HG03571 (cell line): ENCODE data around the gene AOPEP.

Experiments
- ATAC-seq: cut with Tn5 transposase; IDR thresholded peaks from one replicate; pipeline ENCODE4 v1.9.1; 2021; ENCODE audit not compliant: unreplicated experiment

The AOPEP gene

GRCh38 chr9:95075700-95076099, 349.2 kb downstream of the AOPEP start:
- no peak for ATAC-seq

GRCh38 chr9:95076696-95077052, 350.2 kb downstream of the AOPEP start:
- ATAC-seq, result no peak

GRCh38 chr9:95077053-95077765, 350.7 kb downstream of the AOPEP start:
- ATAC-seq, result no peak

DNA sequence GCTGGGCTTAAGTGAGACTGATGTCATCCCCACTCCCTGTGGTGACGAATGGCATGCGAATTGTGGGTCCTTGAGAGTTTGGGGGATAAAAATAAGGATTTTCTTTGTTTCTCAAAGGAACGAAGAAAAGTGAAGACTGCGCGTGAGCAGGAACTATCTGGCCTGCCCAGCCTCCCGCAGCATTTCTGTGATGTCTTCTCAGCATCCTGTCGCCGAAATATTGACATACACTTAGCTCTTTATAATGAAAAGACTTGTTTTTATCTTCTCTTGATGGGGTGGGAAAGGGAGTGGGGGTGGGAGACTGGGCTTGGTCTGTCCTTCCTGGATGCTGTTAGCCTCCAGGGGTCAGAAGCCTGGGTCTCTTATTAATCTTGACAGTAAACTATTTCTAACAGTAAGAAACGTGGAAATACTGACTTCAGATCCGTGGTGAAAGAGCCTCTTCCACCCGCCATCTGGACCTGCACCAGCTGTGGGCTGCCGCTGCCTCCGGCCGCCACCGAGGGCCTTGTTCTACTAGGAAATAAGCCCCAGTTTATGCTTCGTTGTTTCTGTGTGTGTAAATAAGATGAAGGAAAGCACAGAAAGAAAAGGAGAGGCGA, 351.4 kb downstream of the AOPEP start:
- ATAC-seq, result no peak

DNA sequence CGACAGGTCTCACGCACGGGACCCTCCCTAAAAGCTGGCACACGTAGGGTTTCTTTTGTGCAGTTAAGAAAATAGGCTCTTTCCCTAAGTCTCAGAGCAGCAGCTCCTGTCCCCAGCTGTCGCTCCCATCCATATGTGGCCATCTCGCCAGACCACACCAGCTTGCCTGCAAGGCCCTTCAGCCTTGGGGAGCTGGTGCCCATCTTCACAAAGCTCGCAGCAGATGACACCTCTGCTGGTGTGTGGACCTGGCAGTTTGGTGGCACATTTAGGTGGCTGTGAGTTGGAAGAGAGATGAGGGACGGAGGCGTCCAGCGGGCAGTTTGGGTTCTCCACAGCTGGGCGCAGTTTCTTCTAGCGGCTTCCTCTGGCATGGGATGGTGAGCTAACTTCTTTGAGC, 352.0 kb downstream of the AOPEP start:
- no peak for ATAC-seq

GRCh38 chr9:95078939-95079338, 352.4 kb downstream of the AOPEP start:
- ATAC-seq, result no peak

- no peak for ATAC-seq
These were observed 353.0 kb downstream of the AOPEP start for GRCh38 chr9:95079461-95079860.

GRCh38 chr9:95080961-95081647, 354.6 kb downstream of the AOPEP start:
- no peak for ATAC-seq

- ATAC-seq, result no peak
These were observed 355.5 kb downstream of the AOPEP start for GRCh38 chr9:95081998-95082397.

DNA sequence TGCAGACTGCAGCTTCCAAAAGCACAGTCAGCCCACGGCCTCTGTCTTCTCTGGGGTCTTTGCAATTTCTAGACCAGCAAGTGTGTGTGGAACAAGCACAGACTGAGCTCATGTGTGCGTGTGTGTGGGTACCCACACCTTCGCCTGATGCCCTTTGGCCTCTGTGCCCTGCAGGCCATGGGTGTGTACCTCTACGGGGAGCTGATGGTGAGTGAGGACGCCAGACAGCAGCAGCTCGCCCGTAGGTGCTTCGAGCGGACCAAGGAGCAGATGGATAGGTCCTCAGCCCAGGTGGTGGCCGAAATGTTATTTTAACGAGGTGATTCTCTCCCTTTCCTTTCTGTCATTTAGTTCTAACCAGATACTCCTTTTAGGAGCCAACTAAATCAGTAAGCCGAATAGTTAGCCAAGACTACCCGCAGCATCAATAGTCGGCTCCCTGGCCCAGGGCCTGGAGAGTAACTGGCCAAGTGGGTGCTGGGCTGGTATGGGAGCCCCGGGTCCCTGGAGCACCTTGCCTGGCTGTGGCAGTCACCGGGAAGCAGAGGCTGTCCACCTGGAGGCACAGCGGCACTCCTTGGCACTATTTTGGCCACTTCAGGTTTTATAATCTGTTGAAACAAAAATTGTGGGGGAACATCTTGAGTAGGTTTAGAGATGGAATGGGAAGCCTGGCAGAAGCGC, 356.0 kb downstream of the AOPEP start:
- ATAC-seq, result no peak

DNA sequence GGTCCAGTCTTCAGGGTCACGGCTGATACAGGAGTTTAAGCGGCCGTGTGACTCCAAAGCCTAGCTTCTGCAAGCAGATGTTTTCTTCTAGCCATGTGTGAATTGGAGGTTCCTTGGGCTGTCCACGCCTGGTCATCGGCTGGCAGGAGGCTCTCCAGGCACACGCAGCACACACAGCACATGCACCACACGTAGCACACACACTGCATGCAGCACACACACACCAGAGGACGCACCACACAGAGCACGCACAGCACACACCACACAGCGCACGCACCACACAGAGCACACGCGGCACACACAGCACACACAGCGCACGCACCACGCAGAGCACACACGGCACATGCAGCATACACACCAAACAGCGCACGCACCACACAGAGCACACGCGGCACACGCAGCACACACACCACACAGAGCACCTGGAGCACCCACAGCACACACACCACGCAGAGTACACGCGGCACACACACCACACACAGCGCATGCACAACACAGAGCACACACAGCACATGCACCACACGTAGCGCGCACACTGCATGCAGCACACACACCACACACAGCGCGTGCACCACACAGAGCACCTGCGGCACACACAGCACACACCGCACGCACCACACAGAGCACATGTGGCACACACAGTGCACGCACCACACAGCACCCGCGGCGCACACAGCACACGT, 356.7 kb downstream of the AOPEP start:
- ATAC-seq, result no peak

GRCh38 chr9:95084254-95084934, 357.9 kb downstream of the AOPEP start:
- ATAC-seq, result no peak

GRCh38 chr9:95085036-95085770, 358.7 kb downstream of the AOPEP start:
- ATAC-seq, result no peak

DNA sequence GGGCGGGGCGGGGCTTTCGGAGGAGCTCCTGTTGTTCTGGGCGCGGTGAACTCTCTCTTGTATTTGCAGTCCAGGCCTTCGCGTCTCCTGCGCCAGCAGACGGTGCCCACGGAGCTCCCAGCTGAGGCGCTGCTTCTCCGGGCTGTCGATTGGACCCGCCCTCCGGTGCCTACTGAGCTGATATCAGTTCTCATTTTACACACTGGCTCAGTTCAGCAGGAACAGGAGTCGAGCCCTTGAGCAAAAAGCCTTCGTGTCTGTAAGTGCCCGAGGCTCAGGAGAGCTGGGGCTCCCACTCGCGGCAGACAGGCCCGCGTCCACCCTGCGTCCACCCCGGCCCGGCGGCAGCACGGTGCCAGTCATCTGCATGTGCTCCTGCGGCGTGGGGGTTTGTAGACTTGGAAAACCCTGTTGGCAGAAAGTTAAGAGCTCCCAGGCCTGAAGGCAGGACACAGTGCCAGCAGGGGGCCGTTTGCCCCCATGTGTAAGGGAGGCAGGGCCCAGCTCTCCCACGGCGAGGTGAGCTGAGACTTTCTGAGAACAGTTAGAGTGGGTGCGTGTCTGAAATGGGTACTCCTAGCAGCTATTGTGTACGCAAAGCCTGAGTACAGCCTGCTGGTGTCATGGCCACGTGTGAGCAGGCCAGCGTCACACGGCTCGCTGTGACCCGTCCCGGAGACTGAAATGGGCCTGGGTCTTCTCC, 359.5 kb downstream of the AOPEP start:
- ATAC-seq, result no peak

DNA sequence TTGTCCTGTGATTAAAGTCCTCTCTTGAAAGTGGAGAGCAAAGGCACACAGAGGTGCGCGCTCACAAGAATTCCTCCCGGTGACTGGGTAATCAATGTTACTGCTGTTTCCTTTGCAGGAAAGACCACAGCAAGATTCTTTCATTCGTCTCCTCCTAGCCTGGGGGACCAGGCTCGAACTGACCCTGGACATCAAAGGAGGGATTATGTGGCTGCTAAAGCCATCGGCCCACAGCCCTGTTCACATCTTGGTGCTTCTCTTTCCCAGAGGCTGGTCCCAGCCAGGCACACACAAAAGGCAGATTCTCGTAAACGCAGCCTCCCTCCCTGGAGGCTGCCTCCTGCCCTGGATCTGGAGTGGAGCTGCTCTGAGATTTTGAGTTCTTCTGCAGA, 360.1 kb downstream of the AOPEP start:
- ATAC-seq, result no peak

- no peak for ATAC-seq
These were observed 361.3 kb downstream of the AOPEP start for GRCh38 chr9:95087659-95088242.

DNA sequence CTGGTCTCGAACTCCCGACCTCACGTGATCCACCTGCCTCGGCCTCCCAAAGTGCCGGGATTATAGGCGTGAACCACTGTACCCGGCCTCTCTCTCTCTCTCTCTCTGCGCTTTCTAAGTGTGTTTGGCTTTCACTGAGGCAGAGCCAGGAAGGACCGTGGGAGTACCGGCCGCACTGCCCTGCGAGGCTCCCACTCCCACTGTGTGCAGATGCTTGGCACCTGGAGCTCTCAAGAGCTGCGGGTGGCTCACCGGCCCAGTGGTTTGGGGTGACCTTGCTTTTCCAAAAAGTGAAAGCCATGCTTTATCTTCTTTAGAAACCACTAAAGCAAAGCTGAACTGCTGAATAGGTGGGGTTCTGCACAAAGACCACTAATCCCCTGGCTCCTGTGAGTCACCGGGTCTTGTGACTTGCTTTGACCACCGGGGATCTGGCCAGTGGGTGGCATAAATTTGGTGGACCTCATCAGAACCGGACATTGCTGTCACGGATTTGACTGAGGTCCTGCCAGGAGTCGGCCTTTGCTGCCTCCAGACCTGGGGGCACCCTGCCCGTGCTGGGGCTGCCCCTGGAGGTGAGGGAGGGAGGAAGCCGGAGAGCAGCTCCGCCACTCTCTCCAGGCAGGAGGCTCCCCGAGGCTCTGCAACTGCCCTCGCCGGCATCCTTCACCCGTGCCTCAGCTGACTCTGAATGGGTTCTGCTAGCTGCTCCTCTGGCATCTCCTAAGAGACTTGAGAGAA, 362.1 kb downstream of the AOPEP start:
- ATAC-seq, result no peak

GRCh38 chr9:95089257-95090022, 362.9 kb downstream of the AOPEP start:
- no peak for ATAC-seq
